Endometrial microvascular endothelial cells (primary cell): ENCODE data around the gene THBS3. TPM values are rescaled to one million over a fixed set of nuclear protein-coding genes. Genes with fewer than 3 reads are reported as not detected.
"Not testable (repeated sequence)": the region's sequence is repeated elsewhere in the genome, so short reads cannot be mapped to it uniquely, and the experiment has no call there.

Experiments used
- in situ Hi-C: cut with HindIII; loops from 2 replicates; pipeline ENCODE4 v1.10.0; 2017; ENCODE audit warnings: low sequenced_read_pairs, low pct_unique_long_range_greater_than_20kb; ENCODE audit errors: inconsistent ontology term
- total RNA-seq: library from RNA; depleted of rRNA; stranded (reverse); fragments of >200 nt; gene quantifications from one replicate; pipeline ENCODE4 v1.2.3, GENCODE V29; 2015; ENCODE audit errors: inconsistent ontology term

Gene THBS3
- total RNA-seq, 1 donor from 2014 or later = 3.1 TPM

DNA sequence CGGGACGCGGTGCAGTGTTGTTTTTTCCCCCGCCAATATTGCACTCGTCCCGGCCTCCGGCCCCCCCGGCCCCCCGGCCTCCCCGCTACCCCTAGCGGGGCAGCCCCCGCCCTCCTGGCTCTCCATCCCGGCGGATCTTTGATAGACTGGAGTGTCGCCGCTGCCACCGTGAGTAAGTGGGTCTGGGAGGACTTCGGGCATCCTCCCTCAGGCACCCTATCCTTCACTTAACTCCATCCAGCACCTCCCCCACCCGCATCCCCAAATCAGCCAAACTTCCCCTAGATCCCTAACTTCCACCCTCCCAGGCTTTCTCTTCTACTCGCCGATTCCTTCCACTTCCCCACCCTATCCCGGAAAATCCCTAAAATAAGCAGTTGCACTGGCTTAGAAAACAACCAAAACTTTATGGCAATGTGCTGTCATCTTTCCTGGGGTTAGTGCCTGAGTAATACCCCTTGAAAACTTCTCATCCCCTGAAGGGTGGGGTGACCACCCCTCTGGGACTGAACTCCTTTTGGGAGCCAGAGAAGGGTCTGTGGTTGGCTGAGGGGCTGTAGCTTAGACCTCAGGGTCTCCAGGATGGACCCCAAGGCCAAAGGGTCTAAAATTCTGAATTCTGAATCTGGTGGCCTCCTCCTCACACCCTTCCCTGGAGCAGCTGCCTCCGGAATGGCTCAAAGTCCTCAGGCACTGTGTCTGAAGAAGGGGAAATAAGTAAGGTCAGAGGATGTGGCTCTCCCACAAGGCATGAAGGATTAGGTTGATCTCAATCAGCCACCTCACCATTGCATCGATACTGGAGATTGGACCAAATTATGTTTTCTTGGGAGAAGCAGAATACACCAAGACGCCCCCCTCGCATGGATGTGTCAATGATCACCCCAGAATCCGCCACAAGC is 12.2 kb downstream of the THBS3 start:
- in situ Hi-C loops = no loop called here

DNA sequence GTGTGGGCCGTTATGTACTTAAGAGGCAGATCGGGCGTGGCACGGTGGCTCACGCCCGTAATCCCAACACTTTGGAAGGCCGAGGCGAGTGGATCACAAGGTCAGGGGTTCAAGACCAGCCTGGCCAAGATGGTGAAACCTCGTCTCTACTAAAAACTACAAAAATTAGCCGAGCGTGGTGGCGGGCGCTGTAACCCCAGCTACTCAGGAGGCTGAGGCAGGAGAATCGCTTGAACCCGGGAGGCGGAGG is 13.8 kb downstream of the THBS3 start:
- in situ Hi-C loops = not testable (repeated sequence)

DNA sequence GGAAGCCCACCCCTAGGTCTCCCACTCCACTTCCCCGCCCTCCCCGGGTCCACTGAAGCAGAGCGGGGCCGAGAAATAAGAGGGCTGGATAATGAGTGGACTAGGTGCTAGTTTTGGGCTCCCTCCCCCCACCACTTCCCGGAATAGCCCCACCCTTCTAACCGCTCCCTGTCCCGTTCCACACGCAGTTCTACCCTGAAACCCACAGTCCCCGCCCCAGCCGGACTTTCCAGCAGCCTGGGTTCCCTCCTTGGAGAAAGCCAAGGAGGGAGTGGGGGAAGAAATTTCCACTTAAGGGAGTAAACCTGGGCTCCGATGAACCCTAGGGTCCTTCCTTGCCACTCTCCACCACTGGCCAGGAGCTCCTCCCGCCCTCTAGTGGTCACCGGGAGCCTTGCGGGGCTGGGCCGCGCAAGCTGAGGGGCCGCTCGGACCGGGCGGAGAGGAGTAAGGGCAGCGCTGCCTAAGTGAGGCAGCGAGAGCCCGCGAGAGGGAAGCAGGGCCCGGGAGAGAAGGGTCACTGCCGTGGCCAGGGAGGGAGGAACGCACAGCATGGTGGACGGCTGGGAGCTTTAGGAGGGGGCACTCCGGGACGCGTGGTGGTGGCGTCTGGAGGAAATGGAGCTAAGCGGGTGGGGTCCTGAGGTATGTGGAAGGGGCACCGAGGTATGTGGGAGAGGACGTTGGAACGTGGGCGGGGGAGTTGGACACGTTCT is 14.3 kb downstream of the THBS3 start:
- in situ Hi-C loops = no loop called here

DNA sequence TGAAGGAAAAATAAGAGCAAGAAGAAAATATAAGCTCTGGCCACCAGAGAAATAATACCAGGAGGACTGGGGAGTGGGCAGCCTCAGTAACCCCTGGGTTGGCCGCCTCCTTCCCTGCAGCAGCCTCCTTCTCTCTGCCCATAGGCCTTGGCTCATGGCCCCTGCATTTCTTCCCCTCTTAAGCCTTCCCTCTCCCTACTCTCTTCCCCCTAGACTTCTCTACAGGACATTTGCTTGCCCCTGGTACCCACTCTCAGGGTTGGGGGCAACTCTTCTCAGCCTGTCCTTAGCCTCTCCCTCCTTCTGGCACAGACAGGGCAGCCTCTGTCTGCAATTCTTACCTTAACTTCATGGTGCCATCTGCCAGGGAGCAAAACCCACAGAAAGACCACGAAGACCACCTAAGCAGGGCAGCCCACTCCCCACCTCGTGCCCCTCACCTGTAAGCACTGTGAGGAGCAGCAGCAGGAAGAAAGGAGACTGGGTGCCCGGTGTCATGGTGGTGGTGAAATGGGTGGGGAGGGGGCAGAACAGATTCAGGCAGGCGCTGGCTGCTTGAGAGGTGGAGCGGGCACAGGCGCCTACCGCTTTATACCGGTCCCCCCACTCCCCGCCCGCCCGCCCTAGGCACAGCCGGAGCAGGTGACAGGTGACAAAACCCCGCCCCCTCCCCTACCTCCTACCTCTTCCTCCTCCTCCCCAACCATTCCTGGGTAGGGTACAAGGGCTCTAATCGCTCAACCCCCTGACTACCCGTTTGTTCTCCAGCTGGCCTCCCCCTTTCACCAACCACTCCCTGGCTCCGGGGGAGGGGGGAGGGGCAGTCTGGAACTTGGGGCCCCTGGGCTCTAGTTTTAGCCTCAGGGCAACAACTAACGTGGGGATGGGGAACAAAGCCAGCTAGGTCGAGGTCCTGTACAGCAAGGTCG is 15.1 kb downstream of the THBS3 start:
- in situ Hi-C loops = no loop called here

DNA sequence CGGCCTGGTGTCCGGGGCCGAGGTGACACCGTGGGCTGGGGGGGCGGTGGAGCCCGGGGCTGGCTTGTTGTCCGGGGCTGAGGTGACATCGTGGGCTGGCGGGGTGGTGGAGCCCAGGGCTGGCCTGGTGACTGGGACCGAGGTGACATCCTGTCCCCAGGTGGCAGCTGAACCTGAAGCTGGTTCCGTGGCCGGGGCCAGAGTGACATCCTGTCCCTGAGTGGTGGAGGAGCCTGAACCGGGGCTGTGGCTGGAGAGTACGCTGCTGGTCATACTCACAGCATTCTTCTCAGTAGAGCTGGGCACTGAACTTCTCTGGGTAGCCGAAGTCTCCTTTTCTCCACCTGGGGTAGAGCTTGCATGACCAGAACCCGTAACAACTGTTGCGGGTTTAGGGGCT is 15.8 kb downstream of the THBS3 start:
- in situ Hi-C loops = no loop called here

DNA sequence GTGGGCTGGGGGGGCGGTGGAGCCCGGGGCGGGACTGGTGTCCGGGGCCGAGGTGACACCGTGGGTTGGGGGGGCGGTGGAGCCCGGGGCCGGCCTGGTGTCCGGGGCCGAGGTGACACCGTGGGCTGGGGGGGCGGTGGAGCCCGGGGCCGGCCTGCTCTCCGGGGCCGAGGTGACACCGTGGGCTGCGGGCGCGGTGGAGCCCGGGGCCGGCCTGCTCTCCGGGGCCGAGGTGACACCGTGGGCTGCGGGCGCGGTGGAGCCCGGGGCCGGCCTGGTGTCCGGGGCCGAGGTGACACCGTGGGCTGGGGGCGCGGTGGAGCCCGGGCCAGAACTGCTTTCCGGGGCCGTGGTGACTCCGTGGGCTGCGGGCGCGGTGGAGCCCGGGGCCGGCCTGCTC is 17.8 kb downstream of the THBS3 start:
- in situ Hi-C loops = not testable (repeated sequence)

DNA sequence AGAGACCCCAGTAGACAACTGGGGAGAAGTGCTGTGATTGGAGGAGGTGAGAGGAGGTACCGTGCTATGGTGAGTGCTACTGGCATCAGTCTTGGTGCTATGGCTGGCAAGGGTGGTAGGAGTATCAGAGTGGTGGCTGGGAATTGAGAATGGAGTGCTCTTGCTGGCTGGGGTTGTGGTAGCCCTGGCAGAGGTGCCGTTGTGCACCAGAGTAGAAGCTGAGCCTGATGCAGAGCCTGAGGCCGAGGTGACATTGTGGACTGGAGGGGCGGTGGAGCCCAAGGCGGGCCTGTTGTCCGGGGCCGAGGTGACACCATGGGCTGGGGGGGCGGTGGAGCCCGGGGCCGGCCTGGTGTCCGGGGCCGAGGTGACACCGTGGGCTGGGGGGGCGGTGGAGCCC is 19.4 kb downstream of the THBS3 start:
- in situ Hi-C loops = no loop called here

DNA sequence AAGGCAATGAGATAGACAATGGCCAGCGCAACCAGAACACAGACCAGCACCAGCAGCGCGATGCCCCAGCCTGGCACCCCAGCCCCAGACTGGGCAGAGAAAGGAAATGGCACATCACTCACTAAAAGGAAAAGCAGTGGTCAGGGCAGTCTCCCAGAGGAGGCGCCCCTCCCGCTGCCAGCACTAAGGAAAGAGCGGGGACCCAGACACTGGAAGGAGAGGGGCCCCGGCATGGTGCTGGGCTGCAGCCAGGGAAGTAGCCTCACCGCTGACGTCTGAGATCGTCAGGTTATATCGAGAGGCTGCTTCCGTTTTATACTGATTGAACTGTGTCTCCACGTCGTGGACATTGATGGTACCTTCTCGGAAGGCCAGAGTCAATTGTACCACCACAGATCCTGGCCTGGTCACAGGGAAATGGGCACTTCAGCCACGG is 20.2 kb downstream of the THBS3 start:
- in situ Hi-C loops = no loop called here

DNA sequence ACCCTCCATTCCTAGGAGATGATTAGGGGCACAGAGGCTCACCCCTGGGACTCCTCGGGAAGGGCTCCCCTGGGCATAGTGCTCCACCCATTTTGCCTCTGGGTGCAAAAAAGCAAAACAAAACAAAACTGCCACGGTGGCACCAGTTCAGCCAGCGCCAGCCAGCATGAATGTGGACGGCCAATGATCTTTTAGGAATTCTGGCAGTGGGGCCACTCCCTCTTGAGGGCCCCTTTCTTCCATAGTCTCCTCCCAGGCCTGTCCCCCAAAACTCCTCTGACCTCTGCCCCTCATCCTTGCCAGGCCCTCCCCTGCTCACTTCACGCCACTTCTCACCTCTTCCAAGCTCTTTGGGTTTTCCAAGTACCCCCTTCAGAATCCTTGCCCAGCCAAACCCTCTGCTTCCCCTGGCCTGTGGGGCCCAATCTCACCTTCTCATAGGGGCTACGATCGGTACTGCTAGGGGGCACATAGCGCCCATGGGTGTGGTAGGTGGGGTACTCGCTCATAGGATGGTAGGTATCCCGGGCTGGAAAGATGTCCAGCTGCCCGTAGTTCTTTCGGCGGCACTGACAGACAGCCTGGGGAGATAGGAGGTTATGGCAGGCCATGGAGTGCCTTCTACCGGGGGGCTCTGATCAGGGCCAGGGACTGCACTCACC is 20.8 kb downstream of the THBS3 start:
- in situ Hi-C loops = no loop called here

DNA sequence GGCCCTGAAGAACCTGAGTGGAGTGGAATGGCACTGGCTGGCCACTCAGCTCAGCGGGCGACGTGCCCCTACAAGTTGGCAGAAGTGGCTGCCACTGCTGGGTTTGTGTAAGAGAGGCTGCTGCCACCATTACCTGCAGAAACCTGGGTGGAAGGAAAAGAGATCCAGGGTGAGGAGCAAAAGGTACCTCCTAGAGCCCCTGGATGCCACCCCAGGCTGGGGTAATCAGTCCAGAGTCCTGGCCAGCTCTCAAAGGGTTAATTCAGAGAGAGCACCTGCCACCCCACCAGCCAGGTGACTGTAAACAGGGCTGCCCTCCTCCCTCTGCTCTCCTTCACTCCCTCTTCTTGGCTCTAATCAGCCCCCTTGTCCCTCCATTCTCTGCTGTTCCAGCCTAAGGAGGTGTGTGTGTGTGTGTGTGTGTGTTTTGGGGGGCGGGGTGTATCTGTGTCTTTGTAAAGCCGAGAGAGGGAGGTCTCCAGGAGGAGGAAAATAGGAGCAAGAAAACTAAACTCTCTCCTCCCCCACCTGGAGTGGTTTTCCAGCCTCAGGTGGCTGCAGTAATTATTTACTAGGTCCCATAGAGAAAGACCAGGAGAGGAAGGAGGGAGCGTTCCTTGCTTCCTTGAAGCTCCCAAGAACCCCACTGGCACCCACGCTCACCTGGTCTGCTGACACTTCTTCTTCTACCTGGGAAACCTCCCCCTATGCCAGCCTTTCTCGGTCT is 21.5 kb downstream of the THBS3 start:
- in situ Hi-C loops = no loop called here

DNA sequence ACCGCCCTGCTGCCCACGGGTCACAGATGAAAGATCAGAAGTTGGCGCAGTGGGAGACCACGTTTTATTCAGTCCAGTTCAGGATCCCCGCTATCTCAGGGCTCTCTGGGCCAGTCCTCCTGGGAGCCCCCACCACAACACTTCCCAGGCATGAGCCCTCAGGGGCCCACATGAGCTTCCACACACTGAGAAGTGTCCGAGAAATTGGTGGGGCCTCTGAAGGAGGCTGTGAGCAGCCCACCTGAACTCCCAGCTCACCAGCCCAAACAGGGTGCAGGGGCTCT is 22.0 kb downstream of the THBS3 start:
- in situ Hi-C loops = no loop called here

DNA sequence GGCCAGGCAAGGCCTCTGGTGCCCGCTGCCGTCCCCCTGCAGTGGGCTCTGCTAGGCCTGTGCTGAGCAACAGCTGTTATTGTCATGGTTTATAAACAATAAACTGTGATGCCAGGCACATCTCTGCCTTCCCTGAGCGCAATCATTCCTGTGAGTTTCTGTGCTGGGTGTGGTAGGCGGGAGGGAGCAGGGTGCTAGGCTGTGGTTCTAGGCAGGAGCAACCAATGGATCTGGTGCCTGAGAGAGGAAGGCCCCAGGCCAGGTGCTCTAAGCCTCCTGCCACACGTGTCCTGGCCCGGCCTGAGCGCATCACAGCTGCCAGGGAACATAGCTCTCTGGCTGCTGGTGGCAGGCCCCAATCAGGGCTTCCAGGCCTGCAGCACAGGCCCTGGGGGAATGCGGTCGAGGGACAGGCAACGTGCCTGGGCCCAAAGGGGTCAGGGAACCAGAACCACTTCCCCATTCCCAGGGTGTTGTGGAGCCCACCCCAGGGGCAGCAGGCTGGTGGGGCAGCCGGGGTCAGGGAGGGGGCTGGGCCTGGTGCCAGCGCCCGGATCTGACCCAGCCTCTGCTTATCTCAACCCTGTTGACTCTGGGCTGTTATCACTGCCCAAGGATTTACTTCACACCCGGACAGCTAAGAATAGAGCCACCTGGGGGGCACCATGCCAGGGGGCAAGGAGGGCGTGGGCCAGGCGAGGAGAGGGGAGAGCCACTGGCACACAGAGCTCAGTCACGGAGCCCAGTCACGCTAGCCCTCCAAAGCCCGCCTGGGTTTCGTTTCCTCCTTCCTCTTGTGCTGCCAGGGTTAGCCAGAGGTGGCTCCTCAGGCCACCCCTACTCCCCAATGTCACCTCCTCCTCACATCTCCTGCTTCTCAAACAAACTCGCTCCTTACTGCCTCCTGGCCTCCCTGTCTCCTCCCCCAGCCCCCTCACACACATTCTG is 22.6 kb downstream of the THBS3 start:
- in situ Hi-C loops = no loop called here

DNA sequence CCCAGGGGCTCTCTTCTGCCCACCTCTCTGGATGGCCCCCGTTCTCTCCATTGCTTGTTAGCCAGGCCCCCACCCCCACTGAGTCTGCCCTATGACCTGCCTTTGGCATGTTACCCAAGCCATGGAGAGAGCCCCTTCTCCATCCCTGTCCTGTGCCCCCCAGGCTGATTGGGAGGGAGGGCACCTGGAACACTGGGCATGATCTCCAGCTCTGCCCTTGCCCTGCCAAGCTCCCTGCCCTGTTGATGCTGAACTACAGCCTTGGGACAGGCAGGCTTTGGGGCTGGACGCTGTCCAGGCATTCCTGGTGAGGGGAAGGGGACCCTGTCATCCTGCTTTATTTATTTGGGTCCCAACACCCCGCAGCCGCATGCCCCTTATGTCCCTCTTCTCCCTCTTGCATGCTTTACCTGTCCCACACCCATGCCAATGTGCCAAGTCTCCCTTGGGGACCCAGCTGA is 23.3 kb downstream of the THBS3 start:
- in situ Hi-C loops = no loop called here

DNA sequence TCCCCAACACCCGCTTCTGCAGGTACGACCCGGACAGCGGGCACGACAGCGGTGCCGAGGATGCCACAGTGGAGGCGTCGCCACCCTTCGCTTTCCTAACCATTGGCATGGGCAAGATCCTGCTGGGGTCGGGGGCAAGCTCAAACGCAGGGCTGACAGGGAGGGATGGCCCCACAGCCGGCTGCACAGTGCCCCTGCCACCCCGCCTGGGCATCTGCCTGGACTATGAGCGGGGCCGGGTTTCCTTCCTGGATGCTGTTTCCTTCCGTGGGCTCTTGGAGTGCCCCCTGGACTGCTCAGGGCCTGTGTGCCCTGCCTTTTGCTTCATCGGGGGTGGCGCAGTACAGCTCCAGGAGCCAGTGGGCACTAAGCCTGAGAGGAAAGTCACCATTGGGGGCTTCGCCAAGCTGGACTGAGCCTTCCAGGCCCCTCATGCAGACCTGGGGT is 23.9 kb downstream of the THBS3 start:
- in situ Hi-C loops = no loop called here

DNA sequence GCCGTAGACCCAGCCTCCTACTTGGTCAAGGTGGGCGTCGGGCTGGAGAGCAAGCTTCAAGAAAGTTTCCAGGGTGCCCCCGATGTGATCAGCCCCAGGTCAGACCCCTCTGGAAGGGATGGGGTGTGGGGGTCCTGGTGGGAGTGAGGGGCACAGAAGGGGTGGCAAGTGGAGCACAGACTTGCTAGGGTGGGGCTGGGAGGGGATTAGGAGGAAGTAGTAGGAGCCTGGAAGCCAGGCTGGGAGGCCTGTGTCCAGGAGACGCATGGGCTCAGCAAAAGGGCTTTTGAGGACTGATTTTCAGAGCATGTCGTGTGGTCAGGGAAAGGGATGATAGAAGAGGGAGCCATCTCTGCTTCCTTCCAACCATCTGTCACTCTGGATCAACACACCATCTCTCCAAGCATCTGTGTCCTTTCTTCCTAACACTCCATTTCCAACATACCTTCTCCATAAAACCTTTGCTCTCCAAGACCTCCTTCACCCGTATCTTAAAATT is 25.6 kb downstream of the THBS3 start:
- in situ Hi-C loops = no loop called here

DNA sequence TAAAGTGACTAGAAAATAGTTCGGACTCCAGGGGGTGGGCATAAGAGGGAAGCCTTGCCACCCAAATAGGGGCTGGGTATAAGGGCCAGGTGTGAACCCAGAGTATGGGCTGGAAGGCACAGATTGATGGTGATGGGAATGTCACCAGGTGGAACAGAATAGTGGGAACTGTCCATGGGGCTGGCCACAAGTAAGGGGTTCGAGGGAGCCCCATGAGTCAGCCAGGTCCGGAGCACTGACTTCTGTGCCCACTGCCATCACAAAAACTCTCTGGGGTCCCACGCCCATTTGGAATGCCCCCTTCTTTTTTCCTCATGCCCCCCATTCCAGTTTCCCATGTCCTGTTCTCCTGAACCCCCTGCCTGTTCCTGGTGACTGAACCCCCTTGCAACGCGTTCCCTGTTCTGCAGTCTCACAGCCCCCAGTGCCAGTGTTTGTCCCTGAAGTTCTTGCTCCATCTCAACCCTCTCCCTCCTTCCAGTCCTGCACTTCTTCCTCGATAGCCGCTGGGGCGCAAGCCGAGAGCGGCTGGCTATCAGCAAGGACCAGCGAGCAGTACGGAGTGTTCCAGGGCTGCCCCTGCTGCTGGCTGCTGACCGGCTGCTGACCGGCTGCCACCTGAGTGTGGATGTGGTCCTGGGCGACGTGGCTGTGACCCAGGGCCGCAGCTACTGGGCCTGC is 26.2 kb downstream of the THBS3 start:
- in situ Hi-C loops = no loop called here
